H1 (cell line): ENCODE measurements around the gene CMSS1. TPM values are rescaled to one million over a fixed set of nuclear protein-coding genes. Genes with fewer than 3 reads are reported as not detected.

Experiments
- BCL11A ChIP-seq, 2 experiments: IDR thresholded peaks; one replicate each; pipeline ENCODE4 v1.6.1; 2011; ENCODE audit warnings: low read depth in 2 of 2, low read length in 2 of 2, mild to moderate bottlenecking in 2 of 2
- CHD7 ChIP-seq: fragments of 300-600 bp; sonication (generic); IDR thresholded peaks from 2 replicates; pipeline ENCODE4 v1.7.1; 2012; ENCODE audit warnings: low read length, moderate library complexity, mild to moderate bottlenecking, inconsistent platforms; ENCODE audit not compliant: insufficient replicate concordance
- EGR1 ChIP-seq: IDR thresholded peaks from 2 replicates; pipeline ENCODE4 v1.6.1; 2011; ENCODE audit warnings: low read depth, low read length, borderline replicate concordance
- JUN ChIP-seq: IDR thresholded peaks from 2 replicates; pipeline ENCODE4 v1.6.1; 2011; ENCODE audit warnings: low read depth, mild to moderate bottlenecking, improper control_type of control experiment, low read length
- KDM4A ChIP-seq: IDR thresholded peaks from one replicate; pipeline ENCODE4 v1.7.1; 2012; ENCODE audit warnings: low read depth, mild to moderate bottlenecking, moderate library complexity, low read length, inconsistent platforms; ENCODE audit not compliant: severe bottlenecking
- NRF1 ChIP-seq: IDR thresholded peaks from 2 replicates; pipeline ENCODE4 v1.6.1; 2011; ENCODE audit warnings: mild to moderate bottlenecking, low read depth, low read length, improper control_type of control experiment
- PHF8 ChIP-seq: fragments of 200-600 bp; sonication (generic); conservative IDR thresholded peaks from 2 replicates; pipeline ENCODE4 v1.7.1; 2012; ENCODE audit warnings: low read depth, mild to moderate bottlenecking, inconsistent platforms, low read length, moderate library complexity
- TEAD4 ChIP-seq: IDR thresholded peaks from 2 replicates; pipeline ENCODE4 v1.6.1; 2012; ENCODE audit warnings: low read depth, low read length, inconsistent platforms, mixed read lengths
- YY1 ChIP-seq: IDR thresholded peaks from 2 replicates; pipeline ENCODE4 v1.6.1; 2011; ENCODE audit warnings: low read depth, mild to moderate bottlenecking, low read length
- polyA plus RNA-seq, 7 experiments: library from polyadenylated mRNA; depleted of rRNA in 3 of 7; stranded (reverse) in 5 of 7; unstranded in 2 of 7; fragments of >200 nt in 5 of 7; fragments of 200-250 nt in 2 of 7; gene quantifications; 1 replicate in 5 of 7; 2 replicates in 1 of 7; 4 replicates in 1 of 7; pipeline versions ENCODE4 v1.2.1 to v1.2.3, GENCODE V29; 2011 to 2013; ENCODE audit warnings: missing spikeins in 2 of 7, mixed read lengths in 2 of 7
- total RNA-seq: library from RNA; stranded (reverse); fragmentation: NEBNext Ultra II Directional; extraction: Animal tissue kit (Norgen Biotek cat#: 25700); gene quantifications from 2 replicates; pipeline ENCODE4 v1.2.1, GENCODE V29; 2021
- TF ChIP-seq, protein P1 (sequence below): IDR thresholded peaks from 2 replicates; pipeline ENCODE4 v1.6.1; 2011; ENCODE audit warnings: low read depth, mild to moderate bottlenecking, low read length; ENCODE audit not compliant: insufficient read depth
- TF ChIP-seq, protein P2 (sequence below): IDR thresholded peaks from 2 replicates; pipeline ENCODE4 v1.6.1; 2012; ENCODE audit warnings: inconsistent platforms

The CMSS1 gene
- total and polyA plus RNA-seq, 2 of the 8 experiments (the other 6 are each of a cell fraction or from before 2014, with no cell fraction given) = 15.2 to 75.1 TPM

- TF ChIP-seq CHD7 (no peak), YY1 (no peak), EGR1 (no peak), KDM4A (no peak), BCL11A (IDR thresholded peaks at IDR 0.05; ENCODE audit: low read depth in 2 of 2, low read length in 2 of 2) (no peak), JUN (no peak), NRF1 (no peak), TEAD4 (no peak), PHF8 (no peak)
- TF ChIP-seq, protein P1, sequence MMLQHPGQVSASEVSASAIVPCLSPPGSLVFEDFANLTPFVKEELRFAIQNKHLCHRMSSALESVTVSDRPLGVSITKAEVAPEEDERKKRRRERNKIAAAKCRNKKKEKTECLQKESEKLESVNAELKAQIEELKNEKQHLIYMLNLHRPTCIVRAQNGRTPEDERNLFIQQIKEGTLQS = no peak
- TF ChIP-seq, protein P2, sequence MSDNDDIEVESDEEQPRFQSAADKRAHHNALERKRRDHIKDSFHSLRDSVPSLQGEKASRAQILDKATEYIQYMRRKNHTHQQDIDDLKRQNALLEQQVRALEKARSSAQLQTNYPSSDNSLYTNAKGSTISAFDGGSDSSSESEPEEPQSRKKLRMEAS = no peak
- TF ChIP-seq, all 59 proteins: peak for 0
These were observed 20.1 kb downstream of the CMSS1 start (continued) for GRCh38 chr3:99837715-99838114.
